GM12873 (cell line): ENCODE data around the gene FAM162A.
A peak's percentile ranks its signal among the peaks of the same experiment; 100 is the strongest.

ENCODE experiments used
- TF ChIP-seq, protein P1 (sequence below): IDR thresholded peaks from 2 replicates; pipeline ENCODE4 v1.5.1; 2012; ENCODE audit warnings: low read depth, mild to moderate bottlenecking, moderate library complexity, low read length, control low read depth; ENCODE audit not compliant: insufficient read depth; ENCODE audit errors: missing control alignments

The FAM162A gene

GRCh38 chr3:122353893-122354401 is 30.0 kb upstream of the FAM162A start:
- TF ChIP-seq, protein P1, sequence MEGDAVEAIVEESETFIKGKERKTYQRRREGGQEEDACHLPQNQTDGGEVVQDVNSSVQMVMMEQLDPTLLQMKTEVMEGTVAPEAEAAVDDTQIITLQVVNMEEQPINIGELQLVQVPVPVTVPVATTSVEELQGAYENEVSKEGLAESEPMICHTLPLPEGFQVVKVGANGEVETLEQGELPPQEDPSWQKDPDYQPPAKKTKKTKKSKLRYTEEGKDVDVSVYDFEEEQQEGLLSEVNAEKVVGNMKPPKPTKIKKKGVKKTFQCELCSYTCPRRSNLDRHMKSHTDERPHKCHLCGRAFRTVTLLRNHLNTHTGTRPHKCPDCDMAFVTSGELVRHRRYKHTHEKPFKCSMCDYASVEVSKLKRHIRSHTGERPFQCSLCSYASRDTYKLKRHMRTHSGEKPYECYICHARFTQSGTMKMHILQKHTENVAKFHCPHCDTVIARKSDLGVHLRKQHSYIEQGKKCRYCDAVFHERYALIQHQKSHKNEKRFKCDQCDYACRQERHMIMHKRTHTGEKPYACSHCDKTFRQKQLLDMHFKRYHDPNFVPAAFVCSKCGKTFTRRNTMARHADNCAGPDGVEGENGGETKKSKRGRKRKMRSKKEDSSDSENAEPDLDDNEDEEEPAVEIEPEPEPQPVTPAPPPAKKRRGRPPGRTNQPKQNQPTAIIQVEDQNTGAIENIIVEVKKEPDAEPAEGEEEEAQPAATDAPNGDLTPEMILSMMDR = no peak

GRCh38 chr3:122355612-122356011 is 28.4 kb upstream of the FAM162A start:
- TF ChIP-seq, protein P1 = no peak

DNA sequence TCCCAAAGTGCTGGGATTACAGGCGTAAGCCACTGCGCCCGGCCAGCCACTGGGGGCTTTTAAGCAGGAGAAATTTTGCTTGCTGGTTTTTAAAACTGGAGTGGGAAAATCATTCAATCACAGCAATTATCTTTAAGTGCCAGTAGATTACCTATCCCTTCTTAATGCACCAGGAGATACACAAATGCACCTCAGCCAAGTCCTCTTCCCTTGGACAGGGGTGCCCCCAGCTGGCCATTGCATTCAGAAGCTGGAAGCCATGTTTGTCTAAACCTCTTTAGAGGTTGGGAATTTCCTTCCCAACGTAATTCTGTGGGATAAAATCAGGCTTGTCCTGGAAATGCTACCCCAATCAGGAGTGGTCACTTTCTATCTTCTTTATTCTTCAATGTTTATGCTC is 27.6 kb upstream of the FAM162A start:
- TF ChIP-seq, protein P1 = peak; percentile 56

GRCh38 chr3:122357828-122358702 is 25.9 kb upstream of the FAM162A start:
- TF ChIP-seq, protein P1 = no peak

DNA sequence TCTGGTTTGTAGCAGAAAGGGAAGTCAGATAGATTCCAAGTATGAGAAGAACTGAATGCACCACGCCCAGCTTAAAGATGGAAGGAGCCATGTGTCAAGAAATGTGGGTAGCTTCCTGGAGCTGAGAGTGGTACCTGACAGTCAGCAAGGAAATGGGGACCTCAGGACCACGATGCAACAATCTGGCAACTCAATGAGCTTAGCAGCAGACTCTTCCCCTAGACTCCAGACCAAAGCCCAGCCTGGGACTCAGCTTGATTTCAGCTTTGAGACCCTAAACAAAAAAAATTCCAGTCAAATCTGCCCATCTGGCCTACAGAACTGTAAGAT is 25.3 kb upstream of the FAM162A start:
- TF ChIP-seq, protein P1 = no peak

DNA sequence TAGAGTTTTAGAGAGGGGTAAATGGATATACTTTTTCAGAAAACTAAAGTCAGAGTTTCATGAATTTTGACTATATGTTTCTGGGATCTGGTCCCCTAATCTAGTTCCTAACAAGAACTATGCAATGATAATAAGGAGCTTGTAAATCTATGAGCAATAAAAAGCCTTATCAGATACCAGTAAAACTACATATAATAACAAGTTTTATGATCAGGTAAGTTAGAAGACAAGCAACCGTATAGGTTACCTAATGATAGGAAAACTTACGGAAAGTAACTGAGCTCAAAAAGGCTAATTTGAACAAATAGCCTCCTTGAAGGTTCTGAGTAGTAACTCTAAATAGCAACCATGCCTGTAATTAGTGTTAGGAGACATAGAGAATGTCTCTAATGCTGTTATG is 22.0 kb upstream of the FAM162A start:
- TF ChIP-seq, protein P1 = no peak

DNA sequence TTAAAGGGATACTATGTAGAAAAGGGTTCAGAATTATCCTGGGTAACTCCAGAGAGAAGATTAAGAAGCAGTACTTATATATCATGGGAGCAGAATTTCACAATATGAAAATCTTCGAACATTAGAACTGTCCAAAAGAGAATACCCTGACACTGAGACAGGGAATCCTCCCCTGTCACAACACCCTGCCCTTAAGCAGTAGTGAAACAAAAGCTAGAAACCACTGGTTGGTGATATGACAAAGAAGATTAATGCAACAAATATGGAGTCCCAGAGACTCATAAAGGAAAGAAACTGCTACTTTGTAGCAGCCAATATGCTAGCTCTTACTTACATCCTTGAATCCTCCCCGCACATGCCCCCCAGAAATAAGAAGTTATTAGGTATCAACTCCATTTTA is 19.5 kb upstream of the FAM162A start:
- TF ChIP-seq, protein P1 = no peak
